Right lobe of liver (tissue), 6 donors: Measurements from ENCODE around the gene EPHB1. TPM values are rescaled to one million over a fixed set of nuclear protein-coding genes. Genes with fewer than 3 reads are reported as not detected.

Experiments used
- ATAC-seq, 4 donors: fragments of 200-7000 bp; cut with Tn5 transposase; one replicate each; pipeline ENCODE4 v1.9.1; 2020; ENCODE audit warnings: mild to moderate bottlenecking in 4 of 4, moderate library complexity in 4 of 4
- DNase-seq, 3 donors: peaks; one replicate each; pipeline ENCODE4 v3.0.0-alpha.2; 2020
- H3K27ac ChIP-seq, 3 donors: fragments of 200-600 bp; one replicate each; pipeline ENCODE4 v1.8.0; 2022
- H3K27me3 ChIP-seq, 2 donors: fragments of 200-600 bp; one replicate each; pipeline ENCODE4 v1.8.0; 2022
- H3K36me3 ChIP-seq, 4 donors: fragments of 200-600 bp; sonication (generic) in 1 of 4; one replicate each; pipeline versions ENCODE4 v1.5.1 to v1.8.0; 2017 to 2022; ENCODE audit warnings: control low read depth in 1 of 4
- H3K4me1 ChIP-seq, 4 donors: fragments of 200-600 bp; sonication (generic) in 1 of 4; one replicate each; pipeline versions ENCODE4 v1.5.1 to v1.8.0; 2017 to 2022; ENCODE audit warnings: control low read depth in 1 of 4
- H3K4me3 ChIP-seq, 3 donors: fragments of 200-600 bp; one replicate each; pipeline ENCODE4 v1.8.0; 2022
- H3K9me3 ChIP-seq, 4 donors: fragments of 200-600 bp; sonication (generic) in 1 of 4; one replicate each; pipeline versions ENCODE4 v1.5.1 to v1.8.0; 2017 to 2022; ENCODE audit warnings: control low read depth in 1 of 4
- POLR2A ChIP-seq: fragments of 450-650 bp; IDR thresholded peaks from one replicate; pipeline ENCODE4 v1.6.1; 2017; ENCODE audit warnings: antibody characterized with exemption, mild to moderate bottlenecking
- WGBS: methylation state at CpG from one replicate; pipeline ENCODE4 v1.1.6; 2018; ENCODE audit warnings: low coverage, low lambda C conversion rate; ENCODE audit not compliant: insufficient coverage; ENCODE audit errors: missing lambda C conversion rate; 5-methylcytosine and 5-hydroxymethylcytosine counted together
- intact Hi-C, 2 donors: fragments of 100-400 bp; cut with DNase I; formaldehyde crosslinking; loops; one replicate each; pipeline versions ENCODE4 v1.11.2 to v1.14.1; 2022
- total RNA-seq, 6 experiments: library from RNA; depleted of rRNA in 2 of 6; stranded (reverse); fragments of >200 nt in 2 of 6; fragmentation: NEBNext Ultra II Directional in 3 of 6; extraction: Animal tissue kit (Norgen Biotek cat#: 25700) in 3 of 6; gene quantifications; one replicate each; pipeline versions ENCODE4 v1.1.0 to v1.2.4, GENCODE V29; 2016 to 2023
- TF ChIP-seq, protein P1 (sequence below), 4 donors: fragments of 200-600 bp in 3 of 4; fragments of 450-650 bp in 1 of 4; IDR thresholded peaks; one replicate each; pipeline versions ENCODE4 v1.5.1 to v1.8.0; 2016 to 2022; ENCODE audit warnings: antibody characterized with exemption in 4 of 4, mild to moderate bottlenecking in 2 of 4
- donor health status: DM: no; HTN: yes; CAD: no.
- donor health status: DM: no; HTN: no; CAD: no.
- donor health status: DM: no; HTN: no; CAD: no.
- donor health status: DM: no; HTN: yes; CAD: no.
- donor health status: DM: no; HTN: yes; CAD: no.

The EPHB1 gene
- total RNA-seq, 6 experiments from 2014 or later, result 0.63 to 10.9 (median 1.8) TPM

DNA sequence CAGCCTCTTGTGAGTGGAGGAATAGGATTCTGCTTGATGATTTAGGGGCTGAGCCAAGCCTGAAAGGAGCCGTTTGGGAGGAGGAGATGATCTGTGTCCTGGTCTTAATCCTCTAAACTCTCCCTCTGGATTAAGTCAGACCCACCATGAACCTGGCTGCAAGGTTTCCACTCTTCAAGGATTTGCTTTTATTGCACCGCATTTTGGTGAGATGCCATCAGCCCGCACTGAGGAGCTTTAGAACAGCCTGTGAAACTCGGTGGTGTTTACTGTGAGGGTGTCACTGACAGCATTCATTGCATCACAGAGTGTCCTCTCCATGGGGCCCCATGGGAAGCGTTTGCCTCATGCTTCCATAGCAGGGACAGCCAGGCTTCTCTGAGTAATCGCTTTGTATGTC, 59.2 kb downstream of the EPHB1 start:
- TF ChIP-seq, protein P1, sequence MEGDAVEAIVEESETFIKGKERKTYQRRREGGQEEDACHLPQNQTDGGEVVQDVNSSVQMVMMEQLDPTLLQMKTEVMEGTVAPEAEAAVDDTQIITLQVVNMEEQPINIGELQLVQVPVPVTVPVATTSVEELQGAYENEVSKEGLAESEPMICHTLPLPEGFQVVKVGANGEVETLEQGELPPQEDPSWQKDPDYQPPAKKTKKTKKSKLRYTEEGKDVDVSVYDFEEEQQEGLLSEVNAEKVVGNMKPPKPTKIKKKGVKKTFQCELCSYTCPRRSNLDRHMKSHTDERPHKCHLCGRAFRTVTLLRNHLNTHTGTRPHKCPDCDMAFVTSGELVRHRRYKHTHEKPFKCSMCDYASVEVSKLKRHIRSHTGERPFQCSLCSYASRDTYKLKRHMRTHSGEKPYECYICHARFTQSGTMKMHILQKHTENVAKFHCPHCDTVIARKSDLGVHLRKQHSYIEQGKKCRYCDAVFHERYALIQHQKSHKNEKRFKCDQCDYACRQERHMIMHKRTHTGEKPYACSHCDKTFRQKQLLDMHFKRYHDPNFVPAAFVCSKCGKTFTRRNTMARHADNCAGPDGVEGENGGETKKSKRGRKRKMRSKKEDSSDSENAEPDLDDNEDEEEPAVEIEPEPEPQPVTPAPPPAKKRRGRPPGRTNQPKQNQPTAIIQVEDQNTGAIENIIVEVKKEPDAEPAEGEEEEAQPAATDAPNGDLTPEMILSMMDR (IDR thresholded peaks at IDR 0.05), result no peak
- no peak for TF ChIP-seq POLR2A
- no peak for ATAC-seq
- 68% methylated on average over 4 of the region's 6 CpGs for WGBS
- peak in 1 of 3 donors; percentile 22 for DNase-seq
- no peaks in the 10 kb centered on the region for H3K36me3 ChIP-seq
- no peak overlapping the region for H3K4me3 ChIP-seq
- no peaks in the 10 kb centered on the region for H3K9me3 ChIP-seq
- H3K27me3 ChIP-seq, result no peaks in the 10 kb centered on the region
- H3K4me1 ChIP-seq, result no peaks in the 10 kb centered on the region
- intact Hi-C loops, result no loop called here
- no peak overlapping the region for H3K27ac ChIP-seq

DNA sequence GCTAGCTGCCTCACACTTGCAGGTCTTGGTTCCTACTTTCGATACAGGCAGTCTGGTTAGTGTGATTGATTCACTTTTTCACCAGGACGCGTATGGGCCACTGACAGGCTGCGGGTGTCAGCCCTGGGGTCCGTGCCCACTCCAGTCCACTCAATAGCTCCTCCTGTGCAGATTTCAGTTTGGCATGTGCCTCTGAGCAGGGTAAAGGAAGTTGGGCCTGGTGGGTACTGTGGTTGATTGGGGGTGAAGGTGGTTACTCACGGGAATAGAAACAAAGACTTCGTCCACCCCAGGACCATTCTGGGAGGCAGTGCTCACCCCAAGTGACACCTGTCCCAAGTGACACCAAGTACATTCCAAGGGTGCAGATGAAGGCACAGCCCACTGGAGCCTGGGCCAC, 62.3 kb downstream of the EPHB1 start:
- Histone ChIP-seq H3K4me3 (no peak overlapping the region), H3K27ac (no peak overlapping the region), H3K4me1 (no peaks in the 10 kb centered on the region), H3K27me3 (no peaks in the 10 kb centered on the region), H3K9me3 (no peaks in the 10 kb centered on the region), H3K36me3 (no peaks in the 10 kb centered on the region)
- DNase-seq (peak in 1 of 3 donors; percentile 18), ATAC-seq (no peak)
- no peak for TF ChIP-seq POLR2A
- TF ChIP-seq, protein P1 (IDR thresholded peaks at IDR 0.05), result no peak
- WGBS, result 60% methylated on average over 6 of the region's 7 CpGs
- intact Hi-C loops, result no loop called here

DNA sequence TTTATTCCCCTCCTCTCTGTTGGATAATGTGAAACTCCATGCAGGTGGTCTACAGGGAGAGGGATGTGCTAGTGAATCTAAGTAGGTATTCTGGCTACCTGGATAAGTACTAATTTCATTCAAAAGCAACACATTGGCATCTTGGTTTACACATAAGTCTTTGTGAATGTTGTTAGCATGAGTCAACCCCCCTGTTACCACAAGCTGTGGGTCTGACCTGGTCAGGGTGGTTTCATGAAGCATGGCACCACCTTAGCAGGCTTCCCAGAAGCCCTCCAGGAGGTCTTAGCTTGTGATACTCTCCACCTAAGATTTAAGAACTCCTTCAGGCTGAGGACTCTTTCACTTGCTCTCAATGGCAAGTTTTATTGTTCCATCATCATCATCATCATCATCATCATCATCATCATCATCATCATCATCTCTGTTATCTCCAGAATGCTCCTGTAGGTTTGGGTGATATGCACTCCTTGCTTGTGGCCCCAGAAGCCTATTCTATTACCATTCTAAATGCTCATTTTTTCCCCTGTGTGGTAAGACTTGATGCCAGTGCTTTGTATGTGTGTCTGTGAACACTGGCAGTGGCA, 62.8 kb downstream of the EPHB1 start:
- ATAC-seq (no peak), DNase-seq (peak in 1 of 3 donors; percentile 13)
- Histone ChIP-seq H3K4me3 (no peak overlapping the region), H3K9me3 (no peaks in the 10 kb centered on the region), H3K27me3 (no peaks in the 10 kb centered on the region), H3K4me1 (no peaks in the 10 kb centered on the region), H3K27ac (no peak overlapping the region), H3K36me3 (no peaks in the 10 kb centered on the region)
- intact Hi-C loops, result no loop called here
- TF ChIP-seq POLR2A, result no peak
- TF ChIP-seq, protein P1 (IDR thresholded peaks at IDR 0.05), result no peak

DNA sequence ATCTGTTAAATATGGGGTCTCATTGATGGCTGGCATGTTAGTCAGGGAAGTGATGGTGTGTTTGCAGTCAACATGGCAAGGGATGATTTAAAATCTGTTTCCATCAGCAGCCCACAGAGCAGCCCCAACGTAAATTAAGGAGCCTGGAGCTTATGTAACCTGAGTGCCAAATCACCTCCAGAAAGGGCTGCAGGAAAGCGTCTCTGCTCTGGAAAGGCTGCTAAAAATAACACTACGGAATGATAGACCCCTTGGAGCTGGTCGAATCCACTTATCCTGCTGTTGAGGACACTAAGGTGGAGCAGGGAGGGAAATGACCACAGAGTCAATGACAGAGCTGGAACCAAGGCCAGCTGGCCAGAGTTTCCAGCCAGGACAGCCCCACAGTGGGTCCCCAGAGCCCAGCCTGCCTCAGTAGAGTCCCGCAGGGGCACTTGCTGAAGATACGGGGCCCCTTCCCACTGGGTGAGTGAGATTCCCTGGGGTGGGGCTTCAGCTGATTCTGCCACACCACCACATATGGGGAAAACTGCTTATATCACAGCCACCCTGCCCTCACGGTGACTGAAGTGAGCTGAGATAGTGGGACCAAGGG, 63.5 kb downstream of the EPHB1 start:
- ATAC-seq, result no peak
- Histone ChIP-seq H3K4me1 (no peaks in the 10 kb centered on the region), H3K36me3 (no peaks in the 10 kb centered on the region), H3K4me3 (no peak overlapping the region), H3K9me3 (no peaks in the 10 kb centered on the region), H3K27me3 (no peaks in the 10 kb centered on the region), H3K27ac (no peak overlapping the region)
- intact Hi-C loops, result no loop called here
- DNase-seq, result peak in 1 of 3 donors; percentile 18
- WGBS, result 54% methylated on average over 3 of the region's 7 CpGs
- TF ChIP-seq, protein P1 (IDR thresholded peaks at IDR 0.05), result no peak
- TF ChIP-seq POLR2A, result no peak
